Testis (tissue), 3 donors: ENCODE measurements around the gene MLN. TPM values are rescaled to one million over a fixed set of nuclear protein-coding genes. Genes with fewer than 3 reads are reported as not detected.

ENCODE experiments used
- DNase-seq: peaks from one replicate; pipeline ENCODE4 v3.0.0-alpha.2; 2019
- H3K27ac ChIP-seq, 2 donors: fragments of 200-600 bp; sonication (generic); one replicate each; pipeline ENCODE4 v1.5.1; 2019
- H3K27me3 ChIP-seq: fragments of 200-600 bp; sonication (generic); one replicate; pipeline ENCODE4 v1.5.1; 2019
- H3K36me3 ChIP-seq: fragments of 200-600 bp; sonication (generic); one replicate; pipeline ENCODE4 v1.5.1; 2017; ENCODE audit warnings: low read depth; ENCODE audit errors: missing control alignments
- H3K4me1 ChIP-seq: fragments of 200-600 bp; sonication (generic); one replicate; pipeline ENCODE4 v1.5.1; 2019
- H3K4me3 ChIP-seq, 2 donors: fragments of 200-600 bp; sonication (generic); one replicate each; pipeline ENCODE4 v1.5.1; 2017 to 2019
- H3K9me3 ChIP-seq: fragments of 200-600 bp; sonication (generic); one replicate; pipeline ENCODE4 v1.5.1; 2017
- CTCF ChIP-seq, 3 experiments: fragments of 450-650 bp in 2 of 3; fragments of 200-600 bp in 1 of 3; sonication (generic) in 1 of 3; IDR thresholded peaks; one replicate each; pipeline ENCODE4 v1.5.1; 2016 to 2019; ENCODE audit warnings: antibody characterized with exemption in 3 of 3, mild to moderate bottlenecking in 2 of 3, moderate library complexity in 1 of 3
- POLR2A ChIP-seq: fragments of 450-650 bp; IDR thresholded peaks from one replicate; pipeline ENCODE4 v1.6.1; 2017; ENCODE audit warnings: antibody characterized with exemption, mild to moderate bottlenecking, moderate library complexity
- WGBS, 2 donors: methylation state at CpG; one replicate each; pipeline ENCODE4 v1.1.5; 2018; 5-methylcytosine and 5-hydroxymethylcytosine counted together
- intact Hi-C: fragments of 100-400 bp; cut with DNase I; formaldehyde crosslinking; loops from one replicate; pipeline ENCODE4 v1.15.1; 2023; ENCODE audit warnings: low total_unique reads
- polyA plus RNA-seq: library from polyadenylated mRNA; stranded (reverse); fragments of 350-450 nt; fragmentation: Illumina TruSeq; extraction: RNeasy Lipid Tissue Mini Kit (QIAGEN cat#74804); gene quantifications from one replicate; pipeline ENCODE4 v1.2.3, GENCODE V29; 2014; ENCODE audit warnings: low read depth, low replicate concordance; ENCODE audit not compliant: insufficient read depth
- total RNA-seq, 2 donors: library from RNA; depleted of rRNA; stranded (reverse); fragments of >200 nt; gene quantifications; one replicate each; pipeline ENCODE4 v1.2.3, GENCODE V29; 2016

Gene MLN
- total and polyA plus RNA-seq, 3 donors from 2014 or later = not detected

- intact Hi-C loops = loop anchor here (10.0 kb wide), 1 partner anchor 253 kb away; no protein-coding TSS in a partner anchor
- no peaks in the 10 kb centered on the region for H3K27me3 ChIP-seq
Measured at GRCh38 chr6:33771146-33772081, 32.4 kb downstream of the MLN start.

GRCh38 chr6:33770833-33771145, 33.0 kb downstream of the MLN start:
- WGBS, 2 donors = 37 to 46% methylated on average over 2 to 3 of the region's 3 CpGs
- H3K36me3 ChIP-seq = no peaks in the 10 kb centered on the region
- peaks cover 24% of the 10 kb centered on the region for H3K4me1 ChIP-seq
- intact Hi-C loops = loop anchor here (10.0 kb wide), 1 partner anchor 254 kb away; no protein-coding TSS in a partner anchor
- no peaks in the 10 kb centered on the region for H3K9me3 ChIP-seq
- H3K4me3 ChIP-seq = no peak overlapping the region
- no peak for TF ChIP-seq CTCF (IDR thresholded peaks at IDR 0.05)
- TF ChIP-seq POLR2A = no peak
- H3K27me3 ChIP-seq = no peaks in the 10 kb centered on the region
- H3K27ac ChIP-seq = peak overlapping the region; percentile 66 to 77
- no peak for DNase-seq

More at GRCh38 chr6:33771146-33772081, 32.4 kb downstream of the MLN start:
- WGBS, 2 donors = 12 to 19% methylated on average over 20 to 47 of the region's 47 CpGs
- H3K27ac ChIP-seq = peak overlapping the region; percentile 66 to 77
- H3K9me3 ChIP-seq = no peaks in the 10 kb centered on the region
- H3K36me3 ChIP-seq = peaks cover under 1% of the 10 kb centered on the region
- peak; percentile 78 for DNase-seq
- H3K4me1 ChIP-seq = peaks cover 24% of the 10 kb centered on the region
- TF ChIP-seq POLR2A = no peak
- TF ChIP-seq CTCF (IDR thresholded peaks at IDR 0.05) = peak; percentile 89 to 93 (median 91)
- peak overlapping the region in 1 of 2 donors; percentile 15 for H3K4me3 ChIP-seq

GRCh38 chr6:33770124-33770832, 33.5 kb downstream of the MLN start:
- 45 to 51% methylated on average over 14 of the region's 14 CpGs for WGBS, 2 donors
- TF ChIP-seq CTCF (IDR thresholded peaks at IDR 0.05) (no peak), POLR2A (no peak)
- Histone ChIP-seq H3K27me3 (no peaks in the 10 kb centered on the region), H3K9me3 (no peaks in the 10 kb centered on the region), H3K27ac (peak overlapping the region in 1 of 2 donors; percentile 77), H3K4me1 (peaks cover 24% of the 10 kb centered on the region), H3K4me3 (no peak overlapping the region), H3K36me3 (no peaks in the 10 kb centered on the region)
- peak; percentile 47 for DNase-seq
- intact Hi-C loops = loop anchor here (10.0 kb wide), 1 partner anchor 255 kb away; no protein-coding TSS in a partner anchor

- intact Hi-C loops = no loop called here
- TF ChIP-seq POLR2A (no peak), CTCF (IDR thresholded peaks at IDR 0.05) (no peak)
- H3K9me3 ChIP-seq = no peaks in the 10 kb centered on the region
- no peaks in the 10 kb centered on the region for H3K27me3 ChIP-seq
- WGBS, 2 donors = 77 to 90% methylated on average over 8 to 10 of the region's 10 CpGs
- H3K27ac ChIP-seq = no peak overlapping the region
- H3K4me1 ChIP-seq = peaks cover 24% of the 10 kb centered on the region
- H3K36me3 ChIP-seq = no peaks in the 10 kb centered on the region
- no peak overlapping the region for H3K4me3 ChIP-seq
- no peak for DNase-seq
Measured at GRCh38 chr6:33769248-33769821, 34.5 kb downstream of the MLN start.
